KBM-7 (cell line): ENCODE results near the gene CACNA1C.
"Not testable (repeated sequence)": the region's sequence is repeated elsewhere in the genome, so short reads cannot be mapped to it uniquely, and the experiment has no call there.

ENCODE experiments used
- DNase-seq: peaks from one replicate; pipeline ENCODE4 v3.0.0-alpha.2; 2015
- in situ Hi-C: fragments of 300-500 bp; cut with MboI; formaldehyde crosslinking; loops from 2 replicates; pipeline ENCODE4 v1.14.3; 2020; ENCODE audit warnings: low sequenced_read_pairs, low pct_unique_long_range_greater_than_20kb, mixed read lengths

The CACNA1C gene

GRCh38 chr12:2101359-2101758 is 48.6 kb downstream of the CACNA1C start:
- in situ Hi-C loops: no loop called here
- no peak for DNase-seq

GRCh38 chr12:2101771-2102170 is 49.0 kb downstream of the CACNA1C start:
- in situ Hi-C loops: no loop called here
- DNase-seq: no peak

GRCh38 chr12:2102736-2103135 is 49.9 kb downstream of the CACNA1C start:
- in situ Hi-C loops, DNase-seq: not testable (repeated sequence)

- in situ Hi-C loops, DNase-seq: not testable (repeated sequence)
These were observed 52.6 kb downstream of the CACNA1C start for GRCh38 chr12:2105387-2105786.

GRCh38 chr12:2108166-2108565 is 55.4 kb downstream of the CACNA1C start:
- no peak for DNase-seq
- in situ Hi-C loops: no loop called here

- no peak for DNase-seq
- in situ Hi-C loops: no loop called here
These were observed 56.3 kb downstream of the CACNA1C start for GRCh38 chr12:2108975-2109671.

- in situ Hi-C loops: no loop called here
- no peak for DNase-seq
These were observed 57.3 kb downstream of the CACNA1C start for GRCh38 chr12:2110127-2110526.

- in situ Hi-C loops: no loop called here
- no peak for DNase-seq
These were observed 58.2 kb downstream of the CACNA1C start for GRCh38 chr12:2110849-2111566.

GRCh38 chr12:2111826-2112225 is 59.0 kb downstream of the CACNA1C start:
- DNase-seq: no peak
- in situ Hi-C loops: no loop called here

GRCh38 chr12:2112401-2112800 is 59.6 kb downstream of the CACNA1C start:
- in situ Hi-C loops: no loop called here

GRCh38 chr12:2113119-2113912 is 60.5 kb downstream of the CACNA1C start:
- in situ Hi-C loops: no loop called here
- DNase-seq: no peak

More at GRCh38 chr12:2112401-2112800, 59.6 kb downstream of the CACNA1C start:
- DNase-seq: no peak

GRCh38 chr12:2114071-2114470 is 61.3 kb downstream of the CACNA1C start:
- in situ Hi-C loops: no loop called here
- DNase-seq: no peak

GRCh38 chr12:2115101-2115845 is 62.5 kb downstream of the CACNA1C start:
- in situ Hi-C loops: no loop called here

GRCh38 chr12:2117541-2117940 is 64.8 kb downstream of the CACNA1C start:
- in situ Hi-C loops: no loop called here
- no peak for DNase-seq

More at GRCh38 chr12:2115101-2115845, 62.5 kb downstream of the CACNA1C start:
- DNase-seq: no peak

- no peak for DNase-seq
These were observed 65.3 kb downstream of the CACNA1C start for GRCh38 chr12:2118061-2118460.

GRCh38 chr12:2118481-2119255 is 65.9 kb downstream of the CACNA1C start:
- DNase-seq: no peak
- in situ Hi-C loops: no loop called here

More at GRCh38 chr12:2118061-2118460, 65.3 kb downstream of the CACNA1C start:
- in situ Hi-C loops: no loop called here

- in situ Hi-C loops: no loop called here
- no peak for DNase-seq
These were observed 66.5 kb downstream of the CACNA1C start for GRCh38 chr12:2119266-2119665.

- in situ Hi-C loops: no loop called here
- no peak for DNase-seq
These were observed 68.4 kb downstream of the CACNA1C start for GRCh38 chr12:2120982-2121758.
